ENCODE results near the gene RPL21.
"Not testable (repeated sequence)": the region's sequence is repeated elsewhere in the genome, so short reads cannot be mapped to it uniquely, and the experiment has no call there.

The RPL21 gene

DNA sequence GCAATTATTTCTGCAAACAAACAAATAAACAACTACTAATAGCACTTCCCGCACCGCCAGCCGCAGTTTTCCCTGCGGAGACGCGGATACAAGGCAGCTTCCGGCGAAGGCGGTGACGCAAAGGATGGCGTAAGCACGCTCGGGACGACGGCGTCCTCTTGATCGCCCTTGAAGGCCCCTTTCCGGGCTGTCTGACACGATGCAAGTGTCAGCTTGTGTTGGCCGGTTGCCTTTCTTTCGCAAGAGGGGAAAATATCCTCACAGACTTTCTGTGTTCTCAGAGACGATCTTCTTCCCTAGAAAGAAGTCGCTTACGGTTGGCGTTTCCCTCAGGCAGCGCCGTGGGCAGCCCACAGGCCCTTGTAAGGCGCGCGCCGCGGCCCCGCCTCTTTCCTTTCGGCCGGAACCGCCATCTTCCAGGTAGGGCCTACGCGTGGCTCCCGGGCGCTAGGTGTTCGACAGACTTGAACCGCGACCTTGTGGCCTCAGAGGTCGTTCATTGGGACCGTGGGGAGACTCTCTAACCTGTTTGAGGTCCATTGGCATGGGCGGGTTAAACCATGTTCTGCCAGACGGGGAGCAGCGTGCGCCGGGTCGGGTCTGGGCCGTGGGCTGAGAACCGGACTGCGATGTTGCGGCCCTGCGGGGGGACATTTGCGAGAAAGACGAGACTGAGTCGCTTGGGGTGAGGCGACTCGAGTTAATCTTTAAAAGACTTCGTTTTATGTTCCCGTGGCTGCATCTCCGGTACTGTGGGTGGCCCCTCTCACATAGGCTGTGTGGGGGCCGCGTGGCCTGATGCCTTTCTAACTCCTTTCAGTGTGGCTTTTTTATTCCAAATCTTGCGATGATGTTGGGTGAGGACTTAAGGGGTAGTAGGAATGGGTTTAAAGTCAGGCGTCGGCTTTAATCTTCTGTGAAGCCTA, at the start of gene RPL21:
TSS of gene RPL21 (plus strand) at position 393 of the 926 bp plus-strand sequence. CDS start 2,219 bp downstream, outside the sequence.
- peak; percentile 91 for DNase-seq

GRCh38 chr13:27201661-27202060, 49.7 kb upstream of the RPL21 start:
- no peak for DNase-seq

GRCh38 chr13:27203186-27203585, 48.2 kb upstream of the RPL21 start:
- no peak for DNase-seq

DNA sequence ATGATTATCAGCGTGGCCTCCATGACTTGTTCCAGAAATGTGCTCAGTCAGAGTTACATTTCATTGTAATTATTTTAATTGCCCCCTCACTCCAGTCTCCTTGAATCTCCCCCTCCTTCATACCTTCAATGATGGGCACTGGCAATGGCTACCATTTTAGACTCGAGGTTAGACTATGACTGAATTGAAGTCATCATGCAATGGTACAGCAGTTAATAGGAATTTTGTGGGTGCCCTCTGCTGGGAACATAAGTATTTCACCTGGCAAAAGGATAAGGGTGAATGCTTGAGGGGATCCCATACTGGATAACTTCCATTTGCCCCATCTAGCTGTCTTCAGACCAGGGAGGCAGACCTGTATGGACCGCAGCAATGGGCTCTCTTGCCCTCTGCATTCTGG, 47.5 kb upstream of the RPL21 start:
- DNase-seq: no peak

DNA sequence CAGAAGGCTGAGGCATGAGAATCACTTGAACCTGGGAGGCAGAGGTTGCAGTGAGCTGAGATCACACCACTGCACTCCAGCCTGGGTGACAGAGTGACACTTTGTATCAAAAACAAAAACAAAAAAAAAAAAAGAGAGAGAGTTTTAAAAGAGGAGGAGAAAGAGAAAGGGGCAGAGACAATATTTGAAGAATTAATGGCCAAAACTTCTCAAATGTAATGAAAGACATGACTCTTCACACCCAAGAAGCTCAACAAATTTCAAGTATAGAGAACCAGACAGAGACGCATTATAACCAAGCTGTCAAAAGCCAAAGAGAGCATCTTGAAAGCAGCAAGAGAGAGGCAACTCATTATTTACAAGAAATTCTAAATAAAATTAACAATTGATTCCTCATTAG, 42.8 kb upstream of the RPL21 start:
- no peak for DNase-seq

DNA sequence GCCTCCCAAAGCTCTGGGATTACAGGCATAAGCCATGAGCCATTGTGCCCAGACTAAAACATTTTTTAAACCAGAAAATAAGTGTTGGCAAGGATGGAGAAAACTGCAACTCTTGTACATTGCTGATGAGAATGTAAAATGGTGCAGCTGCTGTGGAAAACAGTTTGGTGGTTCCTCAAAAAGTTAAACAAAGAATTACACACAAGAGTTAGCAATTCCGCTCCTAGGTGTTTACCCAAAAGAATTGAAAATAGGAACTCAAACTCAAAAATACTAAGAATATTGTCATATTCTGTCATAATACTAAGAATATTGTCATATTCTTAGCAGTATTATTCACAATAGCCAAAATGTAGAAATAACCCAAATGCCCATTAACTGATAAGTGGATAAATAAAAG, 40.1 kb upstream of the RPL21 start:
- no peak for DNase-seq

GRCh38 chr13:27211771-27212364, 39.5 kb upstream of the RPL21 start:
- no peak for DNase-seq

- not testable (repeated sequence) for DNase-seq
Observed at GRCh38 chr13:27213386-27213785, 38.0 kb upstream of the RPL21 start.

GRCh38 chr13:27217791-27218190, 33.6 kb upstream of the RPL21 start:
- not testable (repeated sequence) for DNase-seq

DNA sequence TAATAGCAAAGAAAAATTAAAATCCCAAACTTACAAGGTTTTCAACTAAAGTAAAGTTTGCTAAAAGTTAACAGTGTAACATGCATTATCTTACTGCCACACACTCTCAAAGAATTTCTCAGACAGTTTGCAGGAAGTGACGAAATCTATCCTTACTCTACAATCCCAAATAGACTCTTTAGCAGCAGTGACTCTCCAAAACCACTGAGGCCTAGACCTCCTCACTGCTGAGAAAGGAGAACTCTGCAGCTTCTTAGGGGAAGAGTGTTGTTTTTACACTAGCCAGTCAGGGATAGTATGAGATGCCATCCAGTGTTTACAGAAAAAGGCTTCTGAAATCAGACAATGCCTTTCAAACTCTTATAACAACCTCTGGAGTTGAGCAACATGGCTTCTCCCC, 32.5 kb upstream of the RPL21 start:
- not testable (repeated sequence) for DNase-seq

DNA sequence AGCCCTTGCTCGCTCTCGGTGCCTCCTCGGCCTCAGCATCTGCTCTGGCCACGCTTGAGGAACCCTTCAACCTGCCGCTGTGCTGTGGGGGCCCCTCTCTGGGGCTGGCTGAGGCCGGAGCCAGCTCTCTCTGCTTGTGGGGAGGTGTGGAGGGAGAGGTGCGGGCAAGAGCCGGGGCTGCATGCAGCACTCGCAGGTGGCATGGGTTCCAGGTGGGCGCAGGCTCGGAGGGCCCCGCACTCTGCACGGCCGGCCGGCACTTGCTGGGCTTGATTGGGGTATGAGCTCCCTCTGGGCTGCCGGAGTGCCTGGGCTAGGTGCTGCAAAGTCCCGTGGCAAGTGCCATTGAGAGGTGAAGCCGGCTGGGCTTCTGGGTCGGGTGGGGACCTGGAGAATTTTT, 31.7 kb upstream of the RPL21 start:
- no peak for DNase-seq

DNA sequence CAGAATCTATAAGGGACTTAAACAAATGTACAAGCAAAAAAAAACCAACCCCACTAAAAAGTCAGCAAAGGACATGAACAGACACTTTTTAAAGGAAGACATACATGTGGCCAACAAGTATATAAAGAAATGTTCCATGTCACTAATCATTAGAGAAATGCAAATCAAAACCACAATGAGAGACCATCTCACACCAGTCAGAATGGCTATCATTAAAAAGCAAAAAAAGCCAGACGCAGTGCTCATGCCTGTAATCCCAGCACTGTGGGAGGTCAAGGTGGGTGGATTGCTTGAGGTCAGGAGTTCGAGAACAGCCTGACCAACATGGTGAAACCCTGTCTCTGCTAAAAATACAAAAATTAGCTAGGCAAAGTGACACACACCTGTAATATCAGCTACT, 29.3 kb upstream of the RPL21 start:
- DNase-seq: not testable (repeated sequence)

DNA sequence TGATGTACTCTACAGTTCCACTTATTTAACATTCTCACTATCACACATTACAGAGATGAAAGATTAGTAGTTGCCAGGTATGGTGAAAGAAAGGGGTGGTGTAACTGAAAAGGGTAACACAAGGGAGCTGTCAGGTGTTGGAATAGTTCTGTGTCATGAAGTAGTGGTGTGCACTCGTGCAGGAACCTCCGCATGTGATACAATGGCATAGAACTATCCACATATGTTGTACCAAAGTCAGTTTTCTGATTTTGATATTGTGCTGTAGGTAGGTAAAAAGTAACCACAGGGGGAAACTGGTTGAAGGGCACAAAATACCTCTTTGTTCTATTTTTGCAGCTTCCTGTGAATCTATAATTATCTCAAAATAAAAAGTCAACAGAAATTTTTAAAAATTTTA, 24.4 kb upstream of the RPL21 start:
- no peak for DNase-seq

- DNase-seq: no peak
Observed at GRCh38 chr13:27228131-27228530, 23.2 kb upstream of the RPL21 start.

DNA sequence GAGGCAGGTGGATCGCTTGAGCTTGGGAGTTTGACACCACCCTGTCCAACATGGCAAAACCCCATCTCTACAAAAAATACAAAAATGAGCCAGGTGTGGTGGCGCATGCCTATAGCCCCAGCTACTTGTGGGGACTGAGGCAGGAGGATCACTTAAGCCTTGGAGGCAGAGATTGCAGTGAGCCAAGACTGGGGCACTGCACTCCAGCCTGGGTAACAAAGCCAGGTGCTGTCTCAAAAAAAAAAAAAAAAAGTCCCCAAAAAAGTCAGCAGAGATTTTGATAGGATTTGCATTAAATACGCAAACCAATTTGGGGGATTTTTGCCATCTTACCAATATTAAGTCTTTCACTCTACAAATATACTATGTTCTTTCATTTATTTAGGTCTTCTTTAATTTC, 21.7 kb upstream of the RPL21 start:
- no peak for DNase-seq

DNA sequence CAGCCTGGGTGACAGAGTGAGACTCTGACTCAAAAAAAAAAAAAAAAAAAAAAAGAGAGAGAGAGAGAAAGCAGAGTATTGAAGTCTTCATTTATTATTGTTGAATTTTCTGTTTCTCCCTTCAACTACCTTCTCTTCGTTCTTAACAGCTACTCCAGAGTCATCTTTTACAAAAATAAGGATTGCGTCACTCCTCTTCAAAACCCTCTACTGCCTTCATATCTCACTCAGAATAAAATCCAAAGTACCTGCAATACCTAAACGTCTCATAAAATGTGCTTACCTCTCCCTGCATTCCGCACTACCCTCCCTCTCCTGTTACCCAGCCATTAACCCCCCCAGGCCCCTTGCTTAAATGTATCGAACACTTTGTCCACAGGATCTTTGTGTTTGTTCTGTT, 17.4 kb upstream of the RPL21 start:
- no peak for DNase-seq

GRCh38 chr13:27236478-27236877, 14.9 kb upstream of the RPL21 start:
- no peak for DNase-seq

DNA sequence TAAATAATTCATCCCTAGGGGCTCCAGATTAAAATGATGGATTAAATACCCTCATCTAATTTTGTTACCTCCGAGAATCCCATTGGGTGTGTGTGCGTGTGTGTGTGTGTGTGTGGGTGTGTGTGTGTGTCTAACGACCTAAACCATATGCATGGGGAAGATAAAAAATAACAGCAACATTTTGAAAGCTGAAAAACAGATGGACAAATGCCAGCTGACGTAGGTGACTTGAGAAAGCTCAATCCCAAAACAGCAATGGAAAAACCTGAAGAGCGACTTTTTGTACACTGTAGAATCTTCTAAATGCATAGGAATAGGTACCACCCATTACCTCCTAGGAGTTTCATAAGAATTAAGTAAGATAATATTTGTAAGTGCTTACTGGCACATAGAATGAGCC, 8.7 kb upstream of the RPL21 start:
- DNase-seq: no peak

- no peak for DNase-seq
Observed at GRCh38 chr13:27245610-27246009, 5.7 kb upstream of the RPL21 start.

- DNase-seq: no peak
Observed at GRCh38 chr13:27250833-27251165, 559 bp upstream of the RPL21 start.

GRCh38 chr13:27252467-27252866, 1.1 kb downstream of the RPL21 start:
- DNase-seq: no peak

DNA sequence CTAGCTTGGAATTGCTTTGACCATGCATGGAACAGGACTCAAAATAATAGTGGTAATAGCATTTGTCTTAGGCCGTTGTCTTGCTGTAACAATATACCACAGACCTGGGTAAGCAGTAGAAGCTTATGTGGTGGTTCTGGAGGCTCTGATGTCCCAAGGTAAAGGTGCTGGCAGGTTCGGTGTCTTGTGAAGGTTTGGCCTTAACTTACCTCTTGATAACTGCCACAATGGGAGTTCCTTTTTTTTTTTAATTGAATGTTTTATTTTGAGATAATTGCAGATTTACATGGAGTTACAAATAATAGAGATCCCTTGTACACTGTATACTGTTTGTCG, 5.8 kb downstream of the RPL21 start:
- DNase-seq: no peak

- DNase-seq: no peak
Observed at GRCh38 chr13:27257648-27258253, 6.4 kb downstream of the RPL21 start.

- no peak for DNase-seq
Observed at GRCh38 chr13:27258637-27259386, 7.5 kb downstream of the RPL21 start.

All from NCI-H2029 (cell line).